G401.6 (cell line): Measurements from ENCODE around the gene HLCS.
"Not testable (repeated sequence)": the region's sequence is repeated elsewhere in the genome, so short reads cannot be mapped to it uniquely, and the experiment has no call there.

ENCODE experiments used
- FAIRE-seq: peaks from 2 replicates; lab custom pipeline; 2012; peaks lifted over from hg19 to GRCh38; lab: Jason Lieb, UNC

The HLCS gene

DNA sequence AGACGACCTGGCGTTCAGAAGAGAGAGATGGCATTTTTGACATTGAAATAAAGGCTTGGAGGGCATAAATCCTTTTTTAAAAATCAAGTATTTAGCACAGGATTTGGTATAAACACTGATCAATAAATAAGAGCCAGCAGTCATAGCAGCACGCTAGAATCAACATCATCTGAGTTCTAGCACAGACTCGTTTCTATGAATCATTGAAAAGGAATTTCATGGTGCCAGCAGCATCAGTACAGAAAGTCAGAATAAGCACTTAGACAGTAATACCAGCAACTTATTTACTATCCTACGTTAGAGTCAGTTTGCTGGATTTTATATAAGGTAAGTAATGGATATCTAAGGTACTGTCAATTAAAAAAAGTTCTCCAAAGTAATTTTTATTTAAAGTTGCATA, 119.3 kb downstream of the HLCS start:
- no peak for FAIRE-seq

- FAIRE-seq = no peak
Measured at GRCh38 chr21:36846631-36847030, 119.8 kb downstream of the HLCS start.

DNA sequence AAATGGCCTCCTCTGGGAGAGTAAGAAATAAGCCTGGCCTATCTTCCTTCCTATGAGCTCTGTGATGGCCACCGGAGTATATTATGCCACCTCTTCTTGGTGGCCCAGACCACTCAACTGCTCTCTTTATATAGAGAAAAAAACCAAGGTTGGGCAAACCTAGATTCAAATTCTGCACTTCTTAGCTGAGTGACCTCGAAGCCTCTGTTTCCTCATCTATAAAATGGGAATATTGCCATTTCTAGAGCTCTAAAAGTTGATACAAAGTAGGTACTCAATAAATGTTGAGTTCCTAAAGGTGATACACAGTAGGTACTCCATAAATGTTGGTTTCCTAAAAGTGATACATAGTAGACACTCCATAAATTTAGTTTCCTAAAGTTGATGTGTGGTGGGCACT, 120.7 kb downstream of the HLCS start:
- no peak for FAIRE-seq

DNA sequence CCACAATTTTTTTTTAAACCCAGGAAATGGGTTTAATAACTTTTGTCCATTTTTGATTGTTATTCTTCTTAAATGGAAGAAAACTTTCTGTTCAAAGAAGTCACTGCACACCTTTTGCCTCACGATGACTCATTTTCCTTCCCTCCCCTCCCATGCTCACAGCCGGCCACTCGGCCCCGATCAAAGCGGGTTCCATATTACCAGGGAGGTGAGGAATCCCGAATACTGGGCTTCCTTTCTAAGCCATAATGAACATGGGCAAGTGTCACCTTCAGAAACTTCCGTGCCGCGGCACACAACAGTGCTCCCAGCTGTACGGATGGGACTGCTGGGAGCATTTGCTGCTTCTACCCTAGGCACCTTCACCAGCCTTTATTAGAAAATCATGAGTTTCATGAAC, 121.4 kb downstream of the HLCS start:
- FAIRE-seq = no peak

DNA sequence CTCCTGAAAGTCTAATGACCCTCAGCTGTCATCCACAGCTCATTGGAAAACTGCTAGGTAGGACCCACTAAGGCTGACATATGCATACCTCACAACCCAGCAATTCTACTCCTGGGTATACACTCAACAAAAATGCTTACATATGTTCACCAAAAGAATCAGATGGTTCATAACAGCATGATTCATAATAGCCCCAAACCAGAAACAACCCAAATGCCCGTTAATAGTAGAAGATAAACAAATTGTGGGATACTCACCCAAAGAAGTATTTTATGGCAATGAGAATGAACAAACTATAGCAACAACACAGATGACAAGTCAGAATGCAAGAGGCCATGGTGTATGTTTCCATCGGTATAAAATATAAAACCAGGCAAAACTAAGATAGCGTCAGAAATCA, 124.6 kb downstream of the HLCS start:
- no peak for FAIRE-seq

DNA sequence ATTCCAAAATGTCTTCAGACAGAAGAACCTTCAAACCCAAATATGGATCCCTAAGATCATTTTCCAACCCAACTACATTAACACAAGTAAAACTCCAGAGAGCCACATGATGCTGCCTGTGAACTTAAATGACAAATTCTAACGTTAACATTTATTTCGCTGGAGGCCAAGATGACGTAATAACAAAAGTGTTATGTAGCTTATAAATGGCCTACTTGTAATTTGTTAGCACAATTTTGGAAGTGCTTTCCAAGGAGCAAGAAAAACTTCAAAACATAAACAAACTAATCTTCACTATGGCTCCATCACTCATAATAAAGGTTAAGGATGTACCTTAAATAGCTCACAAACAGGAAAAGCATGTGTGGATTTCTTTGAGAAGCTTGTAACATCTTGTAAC, 126.7 kb downstream of the HLCS start:
- FAIRE-seq = no peak

- no peak for FAIRE-seq
Measured at GRCh38 chr21:36839123-36839522, 127.3 kb downstream of the HLCS start.

DNA sequence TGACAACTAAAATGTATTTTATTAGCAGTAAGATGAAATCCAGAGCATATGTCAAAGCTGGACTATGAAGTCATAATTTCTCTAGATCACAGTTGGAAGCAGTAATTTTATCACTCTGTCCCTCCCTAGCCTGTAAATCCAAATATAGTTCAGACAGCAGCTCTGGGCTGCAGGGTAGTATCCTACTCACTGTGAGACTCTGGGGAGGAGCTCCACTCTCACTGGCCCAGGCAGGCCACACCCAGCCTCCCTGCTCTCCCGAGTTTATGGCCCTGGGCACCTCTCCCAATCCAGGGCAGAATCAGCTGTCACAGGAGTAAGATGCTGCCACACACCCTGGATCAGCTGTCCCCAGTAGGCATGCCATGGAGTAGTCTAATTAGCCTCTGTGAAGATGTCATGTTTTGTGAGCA, 131.1 kb downstream of the HLCS start:
- FAIRE-seq = no peak

DNA sequence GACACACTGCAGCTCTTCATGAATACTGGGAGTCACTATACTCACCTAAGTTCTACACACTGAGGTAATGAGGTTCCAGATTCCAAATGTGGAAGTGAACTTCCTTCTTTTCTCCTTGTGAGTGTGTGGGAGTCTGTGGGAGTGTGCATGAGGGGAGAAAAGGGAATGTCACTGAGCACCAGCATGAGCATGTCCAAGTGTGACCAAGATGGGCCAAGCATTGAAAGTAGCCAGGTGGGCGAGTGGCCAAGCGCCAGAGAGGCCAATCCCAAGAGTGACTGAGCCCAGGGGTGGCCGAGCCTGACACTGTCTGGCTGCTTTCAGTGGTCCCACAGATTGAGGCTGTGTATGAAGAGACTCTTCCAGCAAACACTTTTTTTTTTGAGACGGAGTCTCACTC, 132.3 kb downstream of the HLCS start:
- no peak for FAIRE-seq

- FAIRE-seq = no peak
Measured at GRCh38 chr21:36830100-36830499, 136.4 kb downstream of the HLCS start.

- no peak for FAIRE-seq
Measured at GRCh38 chr21:36828891-36829515, 137.5 kb downstream of the HLCS start.

DNA sequence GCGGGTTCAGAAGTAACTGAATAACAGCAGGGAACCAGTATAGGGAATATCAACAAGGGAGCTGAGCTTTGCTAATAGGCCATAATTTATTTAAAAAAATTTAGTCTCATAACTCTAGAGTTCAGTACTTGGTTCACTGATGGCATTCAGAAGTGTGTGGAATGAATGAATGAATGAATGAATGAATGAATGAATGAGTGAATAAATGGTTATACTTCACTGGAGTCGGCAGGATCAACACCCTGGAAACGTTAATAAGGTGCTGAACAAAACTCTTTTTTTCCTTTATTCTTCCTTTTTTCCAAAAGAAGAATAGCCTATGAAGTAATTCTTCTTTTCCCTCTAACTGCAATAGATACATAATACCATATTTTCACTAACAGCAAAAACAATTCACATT, 138.3 kb downstream of the HLCS start:
- FAIRE-seq = no peak

DNA sequence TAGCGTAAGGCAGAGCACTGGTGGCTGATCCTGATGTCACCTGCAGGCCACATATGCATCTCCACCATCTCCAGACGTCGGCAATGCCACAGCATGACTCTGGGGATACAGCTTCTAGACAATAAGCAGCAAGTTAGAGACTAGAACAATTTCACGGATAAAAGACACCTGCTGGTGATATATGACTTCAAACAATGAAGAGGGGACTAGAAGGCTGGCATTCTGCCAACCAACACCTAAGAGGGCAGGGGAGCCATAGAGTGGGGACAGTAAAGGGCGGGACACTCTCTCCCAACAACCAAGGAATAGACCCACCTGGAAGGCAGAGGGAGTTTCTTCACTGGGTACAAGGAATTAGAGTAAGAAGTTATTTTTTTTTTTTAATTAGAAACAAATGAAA, 140.8 kb downstream of the HLCS start:
- FAIRE-seq = no peak

DNA sequence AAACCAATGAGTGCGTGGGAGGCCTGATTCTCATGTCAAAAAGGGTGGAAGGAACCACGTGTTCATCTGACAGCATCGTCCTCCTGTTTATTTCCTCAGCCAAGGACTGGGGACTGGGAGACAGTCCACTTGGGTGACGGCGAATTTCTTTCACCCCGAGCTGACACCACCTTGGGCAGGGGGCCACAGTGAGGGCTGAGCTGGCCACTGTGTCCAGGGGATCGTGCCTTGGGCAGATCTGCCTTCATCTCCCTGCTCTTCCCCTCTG, 145.5 kb downstream of the HLCS start:
- no peak for FAIRE-seq

DNA sequence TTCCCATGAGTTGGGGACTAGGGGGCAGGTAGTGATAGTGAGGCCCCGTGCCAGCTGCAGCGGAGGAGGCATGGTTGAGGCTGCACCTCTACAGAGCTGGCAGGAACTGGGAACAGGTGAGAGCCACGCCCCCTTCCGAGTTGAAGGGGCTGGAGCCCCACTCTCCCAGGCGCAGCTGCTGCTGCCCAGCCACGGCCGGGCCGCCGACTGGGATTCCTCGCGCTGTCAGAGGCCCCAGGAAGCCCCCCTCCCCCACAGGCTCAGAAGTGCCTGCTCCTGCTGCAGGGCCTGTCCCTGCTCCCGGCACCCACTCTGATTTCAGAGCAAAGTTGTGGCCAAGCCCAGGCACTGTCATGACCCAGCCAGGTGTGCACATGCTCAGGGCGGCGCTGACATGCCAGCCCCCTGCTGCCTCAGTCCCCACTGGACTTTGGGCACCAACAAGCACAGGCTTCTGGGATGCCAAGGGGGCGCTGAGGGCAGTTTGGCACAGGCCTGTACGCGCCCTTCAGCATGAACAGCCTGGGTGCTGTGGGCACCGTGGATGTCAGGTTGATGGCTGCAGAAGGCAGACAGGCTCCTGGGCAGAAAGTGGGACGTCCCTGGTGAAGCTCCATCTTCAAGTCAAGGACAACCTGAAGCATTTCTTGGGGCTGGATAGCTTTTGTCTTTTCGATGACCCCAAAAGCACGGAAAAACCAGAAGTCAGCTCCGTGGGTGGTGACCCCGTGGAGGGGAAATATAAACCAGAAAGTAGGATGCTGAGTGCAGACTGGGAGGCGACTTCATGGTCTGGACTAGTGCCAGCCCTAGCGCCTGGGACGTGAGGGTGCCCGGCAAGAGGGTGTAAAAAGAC, 146.1 kb downstream of the HLCS start:
- no peak for FAIRE-seq

DNA sequence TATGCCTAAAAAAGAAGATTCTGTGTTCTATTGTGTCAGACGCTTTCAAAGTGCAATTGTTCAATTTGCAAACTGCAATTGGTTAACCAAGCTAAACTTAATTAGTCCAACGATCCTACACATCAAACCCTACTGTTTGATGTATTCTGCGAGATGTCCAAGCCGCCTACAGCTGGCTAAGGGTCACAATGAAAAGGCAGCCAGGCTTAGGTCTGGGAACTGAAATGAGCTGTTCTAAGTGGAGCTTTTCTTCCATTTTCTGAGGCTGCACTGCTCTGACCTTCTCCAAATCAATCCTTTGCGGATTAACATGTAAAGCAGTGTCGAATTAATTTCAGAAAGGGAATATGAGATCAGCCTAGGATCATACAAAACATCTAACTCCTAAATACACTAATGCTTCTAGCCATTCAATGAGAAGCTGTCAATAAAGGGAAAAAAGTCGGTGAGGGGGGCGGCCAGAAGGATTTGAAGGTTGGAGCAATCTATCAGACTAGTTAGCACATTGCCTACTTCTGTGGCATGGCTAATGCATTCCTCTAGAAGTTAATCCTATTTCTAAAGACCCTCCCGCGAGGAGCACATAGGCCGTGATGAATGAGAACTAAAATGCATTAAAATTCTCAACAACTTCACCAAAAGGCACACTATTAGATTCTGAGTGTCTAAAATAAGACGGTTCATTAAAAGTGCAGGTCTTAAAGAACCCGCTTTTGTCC, 148.6 kb downstream of the HLCS start:
- FAIRE-seq = no peak

GRCh38 chr21:36816561-36817130, 149.8 kb downstream of the HLCS start:
- FAIRE-seq = no peak

GRCh38 chr21:36816026-36816425, 150.4 kb downstream of the HLCS start:
- not testable (repeated sequence) for FAIRE-seq

DNA sequence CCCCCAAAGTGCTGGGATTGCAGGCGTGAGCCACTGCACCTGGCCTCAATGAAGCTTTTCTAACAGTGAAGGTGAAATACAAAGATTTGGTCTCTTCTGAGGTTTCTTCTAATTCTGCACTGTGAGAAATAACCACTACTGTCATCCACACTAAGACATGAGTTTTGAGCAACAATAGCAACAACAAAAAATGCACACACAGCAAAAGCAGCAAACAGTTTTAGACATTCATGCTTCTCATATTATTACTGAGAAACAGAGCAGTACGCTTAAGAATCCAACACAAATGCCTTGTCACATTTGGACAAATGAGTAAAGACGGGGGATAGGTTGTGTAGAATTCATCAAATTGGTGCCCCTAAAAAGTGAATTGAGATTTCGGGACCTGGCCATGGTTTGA, 151.2 kb downstream of the HLCS start:
- no peak for FAIRE-seq

DNA sequence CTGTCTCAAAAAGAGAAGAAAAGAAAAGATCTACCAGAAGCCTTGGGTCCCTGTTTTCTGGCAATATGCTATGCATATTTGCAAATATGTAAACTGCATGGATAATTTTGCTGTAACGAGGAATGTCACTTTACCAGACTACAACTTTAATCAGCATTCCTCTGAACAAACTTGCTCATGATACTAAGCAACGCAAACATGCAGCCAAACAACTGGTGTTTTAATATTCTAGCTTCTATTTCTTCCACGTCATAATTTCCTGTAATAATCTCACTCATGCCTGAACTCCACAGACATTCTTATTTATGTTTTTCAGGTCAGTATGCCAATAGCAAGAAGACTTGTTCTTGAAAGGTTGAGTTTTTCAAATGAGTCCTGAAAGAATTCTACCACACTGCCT, 153.4 kb downstream of the HLCS start:
- FAIRE-seq = no peak

DNA sequence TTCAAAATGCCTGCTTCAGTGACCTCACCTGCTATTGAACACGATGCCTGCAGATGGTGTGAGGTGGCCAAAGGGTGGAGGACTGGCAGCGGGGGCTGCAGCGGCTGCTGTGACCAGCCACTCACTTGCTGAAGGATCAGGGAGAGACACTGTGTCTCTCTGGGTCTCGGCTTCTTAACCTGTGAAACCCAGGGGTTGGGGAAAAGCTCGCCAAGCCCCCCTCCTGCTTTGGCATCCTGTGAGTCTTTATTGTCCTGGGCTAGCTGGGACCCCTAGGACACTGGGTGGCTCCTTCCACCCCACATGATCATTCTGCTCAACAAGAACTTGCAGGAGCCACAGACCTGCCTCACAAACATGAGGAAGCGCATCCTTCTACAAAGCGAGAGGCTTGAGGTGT, 154.7 kb downstream of the HLCS start:
- FAIRE-seq = no peak

DNA sequence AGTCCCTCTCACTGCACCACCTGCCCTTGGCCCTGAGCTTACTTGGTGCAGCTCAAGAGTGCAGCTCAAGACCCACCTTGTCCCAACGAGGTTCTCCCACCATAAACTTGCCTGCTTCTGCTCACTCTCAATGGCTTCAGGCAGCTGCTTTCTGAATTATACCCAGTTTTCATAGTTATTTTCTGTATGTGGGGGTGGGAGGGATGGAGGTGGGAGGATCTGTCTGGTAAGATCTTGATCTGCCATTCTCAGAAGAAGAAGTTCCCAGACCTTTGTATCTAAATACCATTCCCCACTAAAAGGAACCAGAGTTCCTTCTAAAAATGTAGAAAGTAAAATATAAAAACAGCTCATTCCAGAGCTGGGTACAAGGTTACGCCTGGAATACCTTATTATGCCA, 156.0 kb downstream of the HLCS start:
- FAIRE-seq = no peak

DNA sequence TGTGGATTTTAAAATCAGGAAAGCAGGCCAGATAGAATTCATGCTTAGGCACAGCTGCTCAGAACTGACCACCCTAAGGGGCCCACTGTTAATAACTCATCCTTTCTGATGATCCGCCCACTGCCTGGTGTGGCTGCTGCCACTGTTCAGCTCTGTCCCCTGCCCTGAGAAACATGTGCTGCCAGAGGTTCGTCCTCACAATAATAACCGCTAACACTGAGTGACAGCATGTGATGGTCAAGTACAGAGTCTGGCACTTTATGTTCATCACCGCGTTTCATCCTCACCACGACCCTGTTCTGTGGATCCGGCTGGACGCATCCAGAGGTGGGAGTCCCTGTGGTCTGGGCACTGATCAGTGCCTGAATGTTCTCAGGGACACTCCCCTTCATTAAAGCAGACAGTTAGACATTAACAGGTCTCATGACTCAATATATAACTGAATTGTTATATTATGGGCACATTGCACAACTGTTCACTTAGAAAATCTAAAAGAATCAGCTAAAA, 159.0 kb downstream of the HLCS start:
- no peak for FAIRE-seq
